PC-9 (cell line): ENCODE data around the gene INSYN2B.

ENCODE experiments used
- CTCF ChIP-seq: fragments of 200-600 bp; sonication (generic); conservative IDR thresholded peaks from 2 replicates; pipeline ENCODE4 v1.6.1; 2017; ENCODE audit warnings: mixed run types, antibody characterized with exemption, mild to moderate bottlenecking, moderate library complexity
- EZH2 ChIP-seq: fragments of 200-600 bp; sonication (generic); IDR thresholded peaks from 2 replicates; pipeline ENCODE4 v1.8.0; 2017; ENCODE audit warnings: antibody characterized with exemption, low read depth

- TF ChIP-seq CTCF (no peak), EZH2 (no peak)
Measured at GRCh38 chr5:169939731-169940130, 40.6 kb downstream of the INSYN2B start.
